WTC11 (cell line): ENCODE data around the gene PTPRK. TPM values are rescaled to one million over a fixed set of nuclear protein-coding genes. Genes with fewer than 3 reads are reported as not detected.

Source experiments
- ATAC-seq: fragments of 200-7000 bp; cut with Tn5 transposase; 2 replicates; pipeline ENCODE4 v1.10.0; 2021; ENCODE audit warnings: mild to moderate bottlenecking, moderate library complexity
- CTCF ChIA-PET: fragments of 300-600 bp; sonication (Branson Sonifier 250); formaldehyde crosslinking; loops from one replicate; lab custom pipeline; 2021; ENCODE audit warnings: antibody characterized with exemption; lab: Charles Lee
- POLR2A ChIA-PET: fragments of 350-600 bp; sonication (Branson Sonifier 250); formaldehyde crosslinking; loops from one replicate; lab custom pipeline; 2021; ENCODE audit warnings: antibody characterized with exemption; lab: Charles Lee
- DNase-seq: peaks from one replicate; pipeline ENCODE4 v3.0.0; 2021; ENCODE audit warnings: low spot score
- H3K27ac Mint-ChIP-seq: 2 replicates; pipeline ENCODE4 v1.8.0; 2021; ENCODE audit warnings: mixed read lengths
- H3K27me3 Mint-ChIP-seq: 2 replicates; pipeline ENCODE4 v1.8.0; 2021; ENCODE audit warnings: low read depth, mild to moderate bottlenecking, moderate library complexity, mixed read lengths
- H3K36me3 Mint-ChIP-seq: 2 replicates; pipeline ENCODE4 v1.8.0; 2021; ENCODE audit warnings: mixed read lengths
- H3K4me1 Mint-ChIP-seq: 2 replicates; pipeline ENCODE4 v1.8.0; 2022; ENCODE audit warnings: mixed read lengths
- H3K4me3 Mint-ChIP-seq: 2 replicates; pipeline ENCODE4 v1.8.0; 2021; ENCODE audit warnings: mild to moderate bottlenecking, moderate library complexity, mixed read lengths
- H3K9me3 Mint-ChIP-seq: 2 replicates; pipeline ENCODE4 v1.8.0; 2021; ENCODE audit warnings: mixed read lengths
- ATF3 ChIP-seq: sonication (generic); formaldehyde crosslinking; conservative IDR thresholded peaks from 2 replicates; pipeline ENCODE4 v1.8.1; 2022; ENCODE audit warnings: mild to moderate bottlenecking, missing genetic modification reagents
- ATF6 ChIP-seq: sonication (generic); formaldehyde crosslinking; IDR thresholded peaks from 2 replicates; pipeline ENCODE4 v1.8.1; 2023; ENCODE audit warnings: mild to moderate bottlenecking, missing genetic modification reagents
- CREM ChIP-seq: sonication (generic); formaldehyde crosslinking; IDR thresholded peaks from 2 replicates; pipeline ENCODE4 v1.8.1; 2022; ENCODE audit warnings: mild to moderate bottlenecking, missing genetic modification reagents, moderate library complexity
- E2F5 ChIP-seq: sonication (generic); formaldehyde crosslinking; IDR thresholded peaks from 2 replicates; pipeline ENCODE4 v1.8.1; 2022; ENCODE audit warnings: mild to moderate bottlenecking, moderate library complexity, missing genetic modification reagents
- ELF4 ChIP-seq: sonication (generic); formaldehyde crosslinking; IDR thresholded peaks from 2 replicates; pipeline ENCODE4 v1.8.1; 2022; ENCODE audit warnings: low read depth, mild to moderate bottlenecking, moderate library complexity, missing genetic modification reagents
- KAT7 ChIP-seq: sonication (generic); formaldehyde crosslinking; IDR thresholded peaks from 2 replicates; pipeline ENCODE4 v1.8.1; 2023; ENCODE audit warnings: missing genetic modification reagents, mild to moderate bottlenecking, borderline replicate concordance
- NR1H2 ChIP-seq: sonication (generic); formaldehyde crosslinking; IDR thresholded peaks from 2 replicates; pipeline ENCODE4 v1.9.0; 2021; ENCODE audit warnings: mild to moderate bottlenecking, moderate library complexity, missing genetic modification reagents
- RELA ChIP-seq: sonication (generic); formaldehyde crosslinking; IDR thresholded peaks from 2 replicates; pipeline ENCODE4 v1.8.1; 2022; ENCODE audit warnings: missing genetic modification reagents, mild to moderate bottlenecking, borderline replicate concordance
- SMAD4 ChIP-seq: sonication (generic); formaldehyde crosslinking; IDR thresholded peaks from 2 replicates; pipeline ENCODE4 v1.8.0; 2022; ENCODE audit warnings: mild to moderate bottlenecking, missing genetic modification reagents
- SOX15 ChIP-seq: fragments of 250-450 bp; sonication (Bioruptor Pico); IDR thresholded peaks from 2 replicates; pipeline ENCODE4 v1.9.0; 2021; ENCODE audit warnings: mild to moderate bottlenecking
- SP1 ChIP-seq: sonication (generic); formaldehyde crosslinking; conservative IDR thresholded peaks from 2 replicates; pipeline ENCODE4 v1.8.1; 2022; ENCODE audit warnings: missing genetic modification reagents
- STAT6 ChIP-seq: sonication (generic); formaldehyde crosslinking; conservative IDR thresholded peaks from 2 replicates; pipeline ENCODE4 v1.8.1; 2023; ENCODE audit warnings: mild to moderate bottlenecking, low read depth, missing genetic modification reagents, moderate library complexity
- TEAD1 ChIP-seq: sonication (generic); formaldehyde crosslinking; IDR thresholded peaks from 2 replicates; pipeline ENCODE4 v1.8.0; 2022; ENCODE audit warnings: mild to moderate bottlenecking, missing genetic modification reagents
- USF1 ChIP-seq: sonication (generic); formaldehyde crosslinking; IDR thresholded peaks from 2 replicates; pipeline ENCODE4 v1.8.0; 2022; ENCODE audit warnings: mild to moderate bottlenecking, missing genetic modification reagents
- ZBTB43 ChIP-seq: sonication (generic); formaldehyde crosslinking; IDR thresholded peaks from 2 replicates; pipeline ENCODE4 v1.8.1; 2023; ENCODE audit warnings: mild to moderate bottlenecking, missing genetic modification reagents
- ZNF532 ChIP-seq: fragments of 250-450 bp; sonication (Bioruptor Pico); IDR thresholded peaks from 2 replicates; pipeline ENCODE4 v1.9.0; 2021; ENCODE audit warnings: mild to moderate bottlenecking, borderline replicate concordance
- ZSCAN18 ChIP-seq: fragments of 250-450 bp; sonication (Bioruptor Pico); IDR thresholded peaks from 2 replicates; pipeline ENCODE4 v2.1.2; 2022; ENCODE audit warnings: mild to moderate bottlenecking, moderate library complexity
- total RNA-seq: library from RNA; stranded (reverse); gene quantifications from 3 replicates; pipeline ENCODE4 v1.2.3, GENCODE V29; 2021

PTPRK gene
- total RNA-seq, 1 experiment from 2014 or later, result 44.8 TPM

GRCh38 chr6:128280066-128280465 is 240.3 kb downstream of the PTPRK start (continued):
- TF ChIP-seq ZNF532 (CRISPR knock-in tag) (no peak), SOX15 (CRISPR knock-in tag) (no peak), ATF6 (no peak), SMAD4 (CRISPR knock-in tag) (no peak), ATF3 (CRISPR knock-in tag) (no peak), SP1 (CRISPR knock-in tag) (no peak)

- DNase-seq (no peak), ATAC-seq (no peak)
- Mint-ChIP-seq H3K36me3 (no peaks in the 10 kb centered on the region), H3K9me3 (no peaks in the 10 kb centered on the region), H3K4me3 (no peak overlapping the region), H3K4me1 (peaks cover 31% of the 10 kb centered on the region), H3K27me3 (peaks cover 2% of the 10 kb centered on the region; the same call in 1 of the 2 replicates), H3K27ac (no peak overlapping the region)
- ChIA-PET CTCF (no interaction called here), POLR2A (no interaction called here)
- no peak for TF ChIP-seq STAT6 (CRISPR knock-in tag)
- no peak for TF ChIP-seq SMAD4 (CRISPR knock-in tag)
- TF ChIP-seq KAT7 (CRISPR knock-in tag), result no peak
- no peak for TF ChIP-seq ZBTB43 (CRISPR knock-in tag)
- TF ChIP-seq RELA, result no peak
- TF ChIP-seq TEAD1 (CRISPR knock-in tag), result no peak
- TF ChIP-seq NR1H2 (CRISPR knock-in tag), result no peak
- TF ChIP-seq USF1 (CRISPR knock-in tag), result no peak
- no peak for TF ChIP-seq E2F5 (CRISPR knock-in tag)
- TF ChIP-seq ELF4 (CRISPR knock-in tag), result no peak
- no peak for TF ChIP-seq ZSCAN18 (CRISPR knock-in tag)
- no peak for TF ChIP-seq CREM (CRISPR knock-in tag)
Observed at GRCh38 chr6:128278836-128279235, 241.6 kb downstream of the PTPRK start.
